HTERT RPE-1 (cell line): ENCODE measurements around the gene NT5C3B.
"Not testable (repeated sequence)": the region's sequence is repeated elsewhere in the genome, so short reads cannot be mapped to it uniquely, and the experiment has no call there.

Source experiments
- in situ Hi-C: fragments of 300-500 bp; cut with MboI; formaldehyde crosslinking; loops from 4 replicates; pipeline ENCODE4 v1.14.3; 2020; ENCODE audit warnings: low sequenced_read_pairs

NT5C3B gene

DNA sequence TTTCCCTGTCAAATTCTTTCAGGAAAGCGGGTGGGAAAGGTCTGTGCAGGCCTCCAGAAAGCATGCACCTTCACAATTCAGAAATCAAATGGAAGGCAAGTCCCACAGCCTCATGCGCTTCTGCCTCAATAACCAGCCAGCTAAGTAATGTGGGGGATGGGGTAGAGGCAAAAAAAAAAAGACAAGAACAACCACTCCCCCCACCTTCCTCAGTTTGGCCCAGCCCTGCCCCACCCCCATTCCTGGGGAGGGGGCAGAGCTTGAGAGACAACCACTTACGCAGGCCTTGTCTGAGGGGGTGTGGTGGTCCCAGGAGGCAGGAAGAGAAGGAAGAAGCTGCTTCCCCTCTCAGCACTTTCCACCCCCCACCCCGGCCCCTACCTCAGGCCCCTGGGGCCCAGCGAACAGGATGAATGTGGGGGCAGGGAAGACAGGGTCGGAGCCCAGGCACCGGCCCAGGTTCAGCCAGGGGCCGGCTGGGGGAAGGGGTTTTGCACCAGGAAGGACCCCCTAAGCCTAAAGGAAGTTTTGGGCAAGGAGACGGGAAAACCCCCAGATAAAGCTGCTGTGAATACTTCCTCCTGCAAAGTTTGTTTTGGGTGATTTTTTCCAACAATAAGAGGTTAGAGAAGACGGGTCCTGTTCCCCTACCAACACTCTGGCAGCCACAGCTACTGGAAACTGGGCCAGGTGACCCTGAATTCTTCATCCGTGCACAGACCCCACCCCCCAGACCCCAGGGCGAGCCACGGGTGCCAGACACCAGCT, 50.8 kb downstream of the NT5C3B start:
- in situ Hi-C loops = no loop called here

DNA sequence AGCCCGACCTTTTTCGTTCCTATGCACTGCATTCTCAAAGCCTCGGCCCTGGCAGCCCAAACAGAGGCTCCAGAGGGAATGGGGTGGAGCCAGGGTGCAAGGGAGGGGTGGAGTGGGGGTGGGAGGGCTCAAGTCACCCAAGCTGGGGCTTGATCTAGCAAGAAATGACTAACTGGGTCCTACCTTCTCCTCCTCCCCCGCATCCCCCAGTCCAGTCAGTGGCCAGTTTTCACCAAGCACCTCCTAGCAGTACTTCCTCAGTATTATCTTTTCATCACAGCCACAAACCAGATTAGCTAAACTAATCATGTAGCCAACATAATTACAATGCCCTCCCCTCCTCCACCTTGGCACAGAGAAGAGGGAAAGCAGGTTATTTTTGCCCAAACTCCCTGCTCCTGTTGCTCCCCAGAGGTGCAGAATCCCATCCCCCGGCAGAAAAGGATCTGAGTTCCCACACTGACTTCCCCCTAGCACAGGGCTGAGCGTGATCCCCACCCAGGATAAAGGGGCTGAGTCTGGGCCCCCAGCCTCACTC, 51.8 kb downstream of the NT5C3B start:
- in situ Hi-C loops = no loop called here

DNA sequence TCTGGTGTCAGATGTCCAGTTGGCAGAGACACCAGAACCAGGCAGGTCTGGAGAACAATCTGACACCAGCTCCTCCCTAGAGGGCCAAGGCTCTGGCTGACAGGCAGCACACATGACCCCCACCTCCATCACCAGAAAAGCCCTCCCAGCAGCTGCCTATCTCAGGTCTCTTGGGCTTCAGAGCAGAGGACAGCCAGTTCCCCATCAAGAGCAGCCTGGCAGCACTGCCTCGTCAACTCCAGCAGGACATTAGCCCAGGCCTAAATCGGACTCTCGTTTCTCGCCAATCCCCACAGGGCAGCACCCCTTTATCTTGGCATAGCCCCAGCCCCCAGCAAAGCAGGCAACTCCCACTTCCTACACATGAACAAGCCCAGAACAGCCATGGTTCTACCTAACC, 53.9 kb downstream of the NT5C3B start:
- in situ Hi-C loops = no loop called here

DNA sequence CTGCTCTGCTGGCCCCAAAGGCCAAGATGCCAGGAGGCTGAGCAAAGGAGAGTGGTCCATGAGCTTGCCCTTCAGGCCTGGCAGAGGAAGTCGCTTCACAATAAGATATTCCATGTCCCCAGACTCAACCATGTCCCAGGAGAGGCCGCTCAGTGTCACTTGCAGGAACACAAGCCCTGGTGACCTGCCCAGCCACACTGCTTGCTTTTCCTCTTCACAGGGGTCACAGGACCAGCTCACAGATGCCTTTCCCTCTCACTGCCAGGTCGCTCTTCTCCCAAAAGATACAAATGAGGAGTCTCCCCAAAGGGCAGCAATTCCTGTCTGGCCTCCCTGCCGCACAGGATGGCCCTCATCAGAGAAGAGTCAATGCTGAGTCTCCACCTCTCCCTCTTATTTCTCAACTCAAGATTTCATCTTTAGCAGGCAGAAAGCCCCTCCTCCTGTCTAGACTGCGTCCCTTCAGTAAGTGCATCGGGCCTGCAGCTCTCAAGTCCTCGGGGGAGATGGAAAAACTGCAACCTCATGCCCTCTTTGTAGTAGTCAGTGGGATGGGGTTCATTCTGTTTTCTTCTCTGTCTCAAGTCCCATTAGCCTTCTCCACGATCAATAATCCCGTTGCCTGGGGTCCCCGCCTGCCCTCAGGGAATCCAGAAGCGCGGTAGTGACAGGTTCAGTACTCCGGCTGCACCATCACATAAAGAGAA, 54.5 kb downstream of the NT5C3B start:
- in situ Hi-C loops = no loop called here

DNA sequence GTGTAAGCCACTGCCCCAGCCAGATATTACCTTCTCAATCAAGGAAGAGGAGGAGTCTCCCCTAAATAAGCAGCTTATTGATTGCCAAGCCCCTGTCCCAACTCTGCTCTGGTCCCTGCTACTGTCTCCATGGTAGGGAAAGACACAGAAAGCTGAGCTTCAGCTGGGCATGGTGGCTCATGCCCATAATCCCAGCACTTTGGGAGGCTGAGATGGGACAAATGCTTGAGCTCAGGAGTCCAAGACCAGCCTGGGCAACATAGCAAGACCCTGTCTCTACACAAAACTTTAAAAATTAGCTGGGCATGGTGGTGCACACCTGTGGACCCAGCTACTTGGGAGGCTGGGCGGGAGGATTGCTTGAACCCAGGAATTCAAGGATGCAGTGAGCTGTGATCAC, 56.1 kb downstream of the NT5C3B start:
- in situ Hi-C loops = no loop called here

DNA sequence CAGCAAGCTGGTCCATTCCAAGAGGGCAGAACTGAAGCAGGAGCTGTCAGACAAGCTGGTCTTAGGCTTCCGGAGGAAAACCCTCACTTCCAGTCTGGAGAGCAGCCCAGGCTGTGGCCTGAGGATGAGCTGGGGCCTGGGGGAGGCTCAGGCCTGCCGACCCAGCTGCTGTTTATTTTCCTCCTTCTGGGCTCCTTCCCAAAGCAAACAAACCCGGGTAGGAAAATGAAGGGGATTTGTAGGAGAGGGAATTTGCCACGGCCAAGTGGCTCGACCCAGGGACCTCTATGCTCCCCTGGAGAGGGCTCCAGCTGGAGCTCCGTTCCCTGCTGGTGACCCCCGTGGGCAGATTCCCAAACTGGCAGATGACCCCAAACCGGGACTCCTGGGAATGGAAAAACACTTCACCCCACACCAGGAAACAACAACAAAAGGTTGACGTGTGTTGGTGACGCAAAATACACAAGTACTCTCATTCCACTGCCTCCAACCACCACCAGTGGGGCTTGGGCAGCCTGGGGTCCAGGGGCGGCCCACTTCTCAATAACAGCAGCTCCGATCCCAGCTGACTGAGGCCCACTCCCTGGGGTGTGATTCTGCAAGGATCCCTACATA, 58.4 kb downstream of the NT5C3B start:
- in situ Hi-C loops = no loop called here

DNA sequence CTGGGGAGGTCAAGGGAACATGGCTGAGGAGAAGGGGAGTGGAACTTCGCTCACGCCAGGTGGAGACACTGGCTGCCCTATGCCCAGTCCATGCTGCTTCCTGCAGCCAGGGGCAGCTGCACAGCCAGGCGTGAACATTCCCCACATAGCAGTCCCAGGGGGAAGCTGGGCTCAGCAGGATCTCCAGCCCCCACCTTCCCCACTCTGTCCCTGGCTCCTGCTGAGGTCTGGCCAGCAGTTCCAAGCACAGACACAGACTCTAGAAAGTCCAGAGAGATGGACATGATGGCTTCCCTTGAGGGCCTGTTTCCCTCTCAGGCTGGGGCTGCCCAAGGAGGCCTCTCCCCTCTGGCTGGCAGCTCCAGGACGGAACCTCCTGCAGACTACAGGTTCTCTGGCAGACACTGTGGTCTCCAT, 58.9 kb downstream of the NT5C3B start:
- in situ Hi-C loops = no loop called here

DNA sequence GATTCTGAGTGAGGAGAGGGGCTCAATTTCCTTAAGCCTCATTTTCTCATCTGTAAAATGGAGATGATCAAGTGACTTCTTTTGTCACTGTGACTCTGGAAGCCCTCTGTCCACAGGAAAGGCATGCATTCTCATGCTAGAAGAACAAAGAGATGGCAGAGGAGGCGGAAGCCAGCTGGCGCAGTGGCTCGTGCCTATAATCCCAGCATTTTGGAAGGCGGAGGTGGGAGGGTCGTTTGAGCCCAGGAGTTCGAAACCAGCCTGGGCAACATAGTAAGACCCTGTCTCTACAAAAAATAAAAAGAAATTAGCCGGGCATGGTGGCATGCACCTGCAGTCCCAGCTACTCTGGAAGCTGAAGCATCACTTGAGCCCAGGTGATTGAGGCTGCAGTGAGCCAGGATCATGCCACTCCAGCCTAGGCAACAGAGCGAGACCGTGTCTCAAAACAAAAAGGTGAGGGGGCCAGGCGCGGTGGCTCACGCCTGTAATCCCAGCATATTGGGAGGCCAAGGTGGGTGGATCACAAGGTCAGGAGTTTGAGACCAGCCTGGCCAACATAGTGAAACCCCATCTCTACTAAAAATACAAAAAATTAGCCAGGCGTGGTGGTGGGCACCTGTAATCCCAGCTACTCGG, 59.7 kb downstream of the NT5C3B start:
- in situ Hi-C loops = not testable (repeated sequence)

DNA sequence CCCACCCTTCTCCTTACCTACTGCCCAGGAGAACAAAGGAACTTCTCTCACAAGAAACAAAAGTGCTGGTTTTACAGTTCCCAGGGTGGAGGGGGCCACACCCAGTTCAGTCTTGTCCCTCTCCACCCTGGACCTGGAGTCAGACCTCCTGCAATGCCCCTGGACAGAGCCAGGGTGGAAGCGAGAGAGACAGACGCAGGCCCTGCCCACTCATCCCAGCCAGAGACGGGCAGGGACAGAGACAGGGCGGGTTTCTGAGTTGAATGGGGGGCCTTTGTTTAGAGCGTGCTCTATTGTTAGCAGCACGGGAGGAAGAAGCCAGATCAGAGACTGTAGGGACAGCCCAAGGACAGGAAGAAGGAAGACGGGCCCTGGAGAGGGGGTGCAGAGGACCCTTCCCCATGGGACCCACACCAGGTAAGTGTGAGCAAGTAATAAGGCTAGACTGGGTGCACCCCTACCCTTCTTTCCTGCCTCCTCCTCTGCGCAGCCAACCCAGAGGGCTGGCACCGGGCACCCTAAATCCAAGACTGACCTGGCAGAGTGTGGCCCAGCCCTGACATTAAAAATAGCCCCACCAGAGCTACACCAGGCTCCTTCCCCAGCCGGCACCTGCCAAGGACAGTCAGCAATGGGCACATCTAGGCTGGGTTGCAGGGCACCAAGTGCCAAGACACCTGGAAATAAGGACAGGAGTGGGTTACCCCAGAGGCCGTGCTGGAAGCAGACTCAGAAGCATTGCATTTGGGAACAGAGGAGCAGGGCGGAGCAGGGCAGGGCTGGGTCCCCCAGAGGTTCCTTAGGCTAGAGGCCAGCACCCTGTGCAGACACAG, 60.4 kb downstream of the NT5C3B start:
- in situ Hi-C loops = no loop called here
